HEK293 (cell line): ENCODE data around the gene MED29.

Experiments used
- EGR2 ChIP-seq: fragments of 450-650 bp; formaldehyde crosslinking; IDR thresholded peaks from 2 replicates; pipeline ENCODE4 v1.5.1; 2016; ENCODE audit warnings: low read depth, missing biosample characterization, missing genetic modification characterization
- GFI1B ChIP-seq: fragments of 450-650 bp; formaldehyde crosslinking; IDR thresholded peaks from 2 replicates; pipeline ENCODE4 v1.5.1; 2016; ENCODE audit warnings: missing biosample characterization, missing genetic modification characterization
- GLI2 ChIP-seq: fragments of 450-650 bp; formaldehyde crosslinking; IDR thresholded peaks from 2 replicates; pipeline ENCODE4; 2017; ENCODE audit warnings: missing biosample characterization, missing genetic modification characterization, low read depth, borderline replicate concordance
- GLIS2 ChIP-seq: fragments of 450-650 bp; formaldehyde crosslinking; IDR thresholded peaks from 2 replicates; pipeline ENCODE4 v1.5.1; 2016; ENCODE audit warnings: missing biosample characterization, missing genetic modification characterization
- HIC1 ChIP-seq: fragments of 450-650 bp; formaldehyde crosslinking; IDR thresholded peaks from 2 replicates; pipeline ENCODE4 v1.5.1; 2016; ENCODE audit warnings: missing biosample characterization, missing genetic modification characterization
- HOXC10 ChIP-seq: sonication (generic); formaldehyde crosslinking; IDR thresholded peaks from 2 replicates; pipeline ENCODE4 v1.8.1; 2023; ENCODE audit warnings: mild to moderate bottlenecking, missing genetic modification reagents
- PRDM6 ChIP-seq: fragments of 450-650 bp; formaldehyde crosslinking; IDR thresholded peaks from 2 replicates; pipeline ENCODE4 v1.5.1; 2017; ENCODE audit warnings: missing biosample characterization, missing genetic modification characterization
- SP7 ChIP-seq: fragments of 450-650 bp; formaldehyde crosslinking; IDR thresholded peaks from 2 replicates; pipeline ENCODE4 v1.5.1; 2016; ENCODE audit warnings: missing biosample characterization, missing genetic modification characterization
- ZBTB11 ChIP-seq: fragments of 450-650 bp; formaldehyde crosslinking; conservative IDR thresholded peaks from 2 replicates; pipeline ENCODE4 v1.5.1; 2016; ENCODE audit warnings: low read depth, missing biosample characterization, missing genetic modification characterization
- ZBTB20 ChIP-seq: fragments of 450-650 bp; formaldehyde crosslinking; IDR thresholded peaks from 2 replicates; pipeline ENCODE4 v1.5.1; 2016; ENCODE audit warnings: missing biosample characterization, missing genetic modification characterization
- ZBTB44 ChIP-seq: fragments of 450-650 bp; IDR thresholded peaks from 2 replicates; pipeline ENCODE4 v1.5.1; 2018; ENCODE audit warnings: missing biosample characterization, mild to moderate bottlenecking, missing genetic modification characterization
- ZBTB7A ChIP-seq: fragments of 450-650 bp; formaldehyde crosslinking; IDR thresholded peaks from 2 replicates; pipeline ENCODE4 v1.5.1; 2016; ENCODE audit warnings: low read depth, missing biosample characterization, missing genetic modification characterization
- ZFP37 ChIP-seq: fragments of 450-650 bp; formaldehyde crosslinking; IDR thresholded peaks from 2 replicates; pipeline ENCODE4 v1.5.1; 2016; ENCODE audit warnings: missing biosample characterization, missing genetic modification characterization
- ZNF214 ChIP-seq: fragments of 450-650 bp; formaldehyde crosslinking; IDR thresholded peaks from 2 replicates; pipeline ENCODE4 v1.5.1; 2017; ENCODE audit warnings: missing biosample characterization, mild to moderate bottlenecking, missing genetic modification characterization, borderline replicate concordance
- ZNF223 ChIP-seq: fragments of 450-650 bp; formaldehyde crosslinking; IDR thresholded peaks from 2 replicates; pipeline ENCODE4 v1.5.1; 2016; ENCODE audit warnings: missing biosample characterization, missing genetic modification characterization
- ZNF266 ChIP-seq: fragments of 450-650 bp; formaldehyde crosslinking; IDR thresholded peaks from 2 replicates; pipeline ENCODE4 v1.5.1; 2016; ENCODE audit warnings: missing biosample characterization, missing genetic modification characterization, low read depth
- ZNF292 ChIP-seq: fragments of 450-650 bp; formaldehyde crosslinking; IDR thresholded peaks from 2 replicates; pipeline ENCODE4 v1.5.1; 2016; ENCODE audit warnings: low read depth, missing biosample characterization, missing genetic modification characterization, borderline replicate concordance
- ZNF366 ChIP-seq: fragments of 450-650 bp; formaldehyde crosslinking; conservative IDR thresholded peaks from 2 replicates; pipeline ENCODE4 v1.5.1; 2016; ENCODE audit warnings: missing biosample characterization, missing genetic modification characterization
- ZNF394 ChIP-seq: fragments of 450-650 bp; formaldehyde crosslinking; IDR thresholded peaks from 2 replicates; pipeline ENCODE4 v1.5.1; 2016; ENCODE audit warnings: missing biosample characterization, missing genetic modification characterization, mild to moderate bottlenecking, moderate library complexity, borderline replicate concordance
- ZNF426 ChIP-seq: fragments of 450-650 bp; formaldehyde crosslinking; IDR thresholded peaks from 2 replicates; pipeline ENCODE4 v1.5.1; 2017; ENCODE audit warnings: missing biosample characterization, missing genetic modification characterization, mild to moderate bottlenecking, inconsistent platforms, moderate library complexity
- ZNF433 ChIP-seq: fragments of 450-650 bp; formaldehyde crosslinking; IDR thresholded peaks from 2 replicates; pipeline ENCODE4 v1.5.1; 2016; ENCODE audit warnings: missing biosample characterization, missing genetic modification characterization, low read depth
- ZNF510 ChIP-seq: fragments of 450-650 bp; formaldehyde crosslinking; IDR thresholded peaks from 2 replicates; pipeline ENCODE4 v1.5.1; 2018; ENCODE audit warnings: mild to moderate bottlenecking, missing genetic modification characterization, missing biosample characterization; ENCODE audit not compliant: insufficient replicate concordance
- ZNF529 ChIP-seq: fragments of 450-650 bp; formaldehyde crosslinking; IDR thresholded peaks from 2 replicates; pipeline ENCODE4 v1.5.1; 2017; ENCODE audit warnings: missing genetic modification characterization, missing biosample characterization; ENCODE audit not compliant: insufficient replicate concordance
- ZNF530 ChIP-seq: fragments of 450-650 bp; formaldehyde crosslinking; IDR thresholded peaks from 2 replicates; pipeline ENCODE4 v1.5.1; 2016; ENCODE audit warnings: low read depth, missing biosample characterization, missing genetic modification characterization
- ZNF639 ChIP-seq: fragments of 450-650 bp; formaldehyde crosslinking; IDR thresholded peaks from 2 replicates; pipeline ENCODE4 v1.5.1; 2016; ENCODE audit warnings: missing biosample characterization, missing genetic modification characterization
- ZNF777 ChIP-seq: fragments of 450-650 bp; formaldehyde crosslinking; IDR thresholded peaks from 2 replicates; pipeline ENCODE4 v1.5.1; 2017; ENCODE audit warnings: missing biosample characterization, missing genetic modification characterization, borderline replicate concordance
- ZSCAN23 ChIP-seq: fragments of 450-650 bp; formaldehyde crosslinking; IDR thresholded peaks from 2 replicates; pipeline ENCODE4 v1.5.1; 2016; ENCODE audit warnings: missing biosample characterization, missing genetic modification characterization

MED29 gene

GRCh38 chr19:39412100-39412866 is 21.1 kb downstream of the MED29 start, which contains the start of gene PLEKHG2 (continued):
- TF ChIP-seq ZNF639 (tag by site-specific recombination) (peak; percentile 98), GFI1B (peak; percentile 58; the same call in 1 of the 2 replicates), ZNF530 (tag by site-specific recombination) (no peak), ZNF529 (tag by site-specific recombination) (no peak), HIC1 (tag by site-specific recombination) (peak; percentile 52; the same call in 1 of the 2 replicates), ZBTB20 (tag by site-specific recombination) (no peak), ZNF214 (tag by site-specific recombination) (no peak), HOXC10 (CRISPR knock-in tag) (no peak), ZNF426 (tag by site-specific recombination) (no peak), ZNF266 (tag by site-specific recombination) (no peak), ZNF777 (tag by site-specific recombination) (peak; percentile 75; the same call in 1 of the 2 replicates), ZNF394 (tag by site-specific recombination) (peak; percentile 94; the same call in 1 of the 2 replicates), GLI2 (tag by site-specific recombination) (no peak; the same call in 1 of the 2 replicates), ZNF510 (no peak), GLIS2 (tag by site-specific recombination) (peak; percentile 100), ZNF433 (tag by site-specific recombination) (no peak), ZNF292 (tag by site-specific recombination) (no peak), ZSCAN23 (tag by site-specific recombination) (peak; percentile 95), ZNF366 (tag by site-specific recombination) (peak; percentile 54; the same call in 1 of the 2 replicates), ZBTB11 (tag by site-specific recombination) (peak; percentile 90), ZFP37 (tag by site-specific recombination) (peak; percentile 88), ZBTB44 (tag by site-specific recombination) (peak; percentile 92), ZNF223 (tag by site-specific recombination) (no peak), EGR2 (tag by site-specific recombination) (peak; percentile 92), ZBTB7A (tag by site-specific recombination) (peak; percentile 100), SP7 (tag by site-specific recombination) (peak; percentile 92), PRDM6 (tag by site-specific recombination) (no peak)
